Type B pancreatic cell (in vitro differentiated cells): ENCODE measurements around the gene H6PD. TPM values are rescaled to one million over a fixed set of nuclear protein-coding genes. Genes with fewer than 3 reads are reported as not detected.

ENCODE experiments used
- DNase-seq: peaks from one replicate; pipeline ENCODE4 v3.0.0; 2021; ENCODE audit warnings: mixed read lengths; ENCODE audit not compliant: unreplicated experiment; ENCODE audit errors: extremely low spot score
- H3K27ac Mint-ChIP-seq: 2 replicates; pipeline ENCODE4 v1.8.0; 2021; ENCODE audit warnings: mild to moderate bottlenecking, mixed read lengths
- H3K27me3 Mint-ChIP-seq: 2 replicates; pipeline ENCODE4 v1.8.0; 2021; ENCODE audit warnings: mixed read lengths
- H3K36me3 Mint-ChIP-seq: 2 replicates; pipeline ENCODE4 v1.8.0; 2021; ENCODE audit warnings: mixed read lengths
- H3K4me1 Mint-ChIP-seq: one replicate; pipeline ENCODE4 v1.8.0; 2021; ENCODE audit warnings: mixed read lengths; ENCODE audit not compliant: unreplicated experiment
- H3K4me3 Mint-ChIP-seq: 2 replicates; pipeline ENCODE4 v1.8.0; 2021; ENCODE audit warnings: mild to moderate bottlenecking, mixed read lengths
- H3K9me3 Mint-ChIP-seq: 2 replicates; pipeline ENCODE4 v1.8.0; 2021; ENCODE audit warnings: mixed read lengths
- CTCF ChIP-seq: fragments of 200-600 bp; sonication (generic); conservative IDR thresholded peaks from 2 replicates; pipeline ENCODE4 v1.5.0; 2021; ENCODE audit warnings: antibody characterized with exemption, mild to moderate bottlenecking
- total RNA-seq: library from RNA; stranded (reverse); gene quantifications from 2 replicates; pipeline ENCODE4 v1.2.1, GENCODE V29; 2021; ENCODE audit warnings: low replicate concordance

H6PD gene
- total RNA-seq, 1 donor from 2014 or later = 26.1 TPM

GRCh38 chr1:9235560-9235959 is 986 bp downstream of the H6PD start:
- no peak for TF ChIP-seq CTCF
- H3K9me3 Mint-ChIP-seq = no peaks in the 10 kb centered on the region
- H3K4me1 Mint-ChIP-seq = peaks cover 25% of the 10 kb centered on the region
- peak overlapping the region; percentile 91 for H3K4me3 Mint-ChIP-seq
- peak overlapping the region; percentile 91 for H3K27ac Mint-ChIP-seq
- peaks cover 5% of the 10 kb centered on the region for H3K36me3 Mint-ChIP-seq
- H3K27me3 Mint-ChIP-seq = peaks cover 2% of the 10 kb centered on the region
- DNase-seq = no peak

- TF ChIP-seq CTCF = no peak
- H3K27ac Mint-ChIP-seq = peak overlapping the region; percentile 5
- H3K9me3 Mint-ChIP-seq = no peaks in the 10 kb centered on the region
- no peak for DNase-seq
- no peak overlapping the region for H3K4me3 Mint-ChIP-seq
- H3K36me3 Mint-ChIP-seq = peaks cover 9% of the 10 kb centered on the region
- peaks cover 31% of the 10 kb centered on the region for H3K4me1 Mint-ChIP-seq
- H3K27me3 Mint-ChIP-seq = no peaks in the 10 kb centered on the region
These were observed 3.6 kb downstream of the H6PD start for GRCh38 chr1:9238134-9238533.

- H3K36me3 Mint-ChIP-seq = peaks cover 9% of the 10 kb centered on the region
- H3K27me3 Mint-ChIP-seq = no peaks in the 10 kb centered on the region
- H3K4me1 Mint-ChIP-seq = peaks cover 31% of the 10 kb centered on the region
- no peak overlapping the region for H3K27ac Mint-ChIP-seq
- no peaks in the 10 kb centered on the region for H3K9me3 Mint-ChIP-seq
- H3K4me3 Mint-ChIP-seq = no peak overlapping the region
- TF ChIP-seq CTCF = no peak
- no peak for DNase-seq
These were observed 4.0 kb downstream of the H6PD start for GRCh38 chr1:9238550-9238949.

- peaks cover 9% of the 10 kb centered on the region for H3K36me3 Mint-ChIP-seq
- H3K9me3 Mint-ChIP-seq = no peaks in the 10 kb centered on the region
- H3K27ac Mint-ChIP-seq = no peak overlapping the region
- no peaks in the 10 kb centered on the region for H3K27me3 Mint-ChIP-seq
- H3K4me3 Mint-ChIP-seq = no peak overlapping the region
- no peak for DNase-seq
- TF ChIP-seq CTCF = no peak
- H3K4me1 Mint-ChIP-seq = peaks cover 27% of the 10 kb centered on the region
These were observed 5.2 kb downstream of the H6PD start for GRCh38 chr1:9239622-9240401.

- peaks cover 27% of the 10 kb centered on the region for H3K4me1 Mint-ChIP-seq
- no peaks in the 10 kb centered on the region for H3K9me3 Mint-ChIP-seq
- no peak overlapping the region for H3K4me3 Mint-ChIP-seq
- no peak for DNase-seq
- peak overlapping the region; percentile 92 for H3K27ac Mint-ChIP-seq
- peaks cover 9% of the 10 kb centered on the region for H3K36me3 Mint-ChIP-seq
- no peaks in the 10 kb centered on the region for H3K27me3 Mint-ChIP-seq
- no peak for TF ChIP-seq CTCF
These were observed 6.6 kb downstream of the H6PD start for GRCh38 chr1:9240914-9241820.
